ENCODE data around the gene PIK3R3. TPM values are rescaled to one million over a fixed set of nuclear protein-coding genes. Genes with fewer than 3 reads are reported as not detected.
A peak's percentile ranks its signal among the peaks of the same experiment; 100 is the strongest.

PIK3R3 gene
- total RNA-seq, 1 donor from 2014 or later: 26.9 TPM

DNA sequence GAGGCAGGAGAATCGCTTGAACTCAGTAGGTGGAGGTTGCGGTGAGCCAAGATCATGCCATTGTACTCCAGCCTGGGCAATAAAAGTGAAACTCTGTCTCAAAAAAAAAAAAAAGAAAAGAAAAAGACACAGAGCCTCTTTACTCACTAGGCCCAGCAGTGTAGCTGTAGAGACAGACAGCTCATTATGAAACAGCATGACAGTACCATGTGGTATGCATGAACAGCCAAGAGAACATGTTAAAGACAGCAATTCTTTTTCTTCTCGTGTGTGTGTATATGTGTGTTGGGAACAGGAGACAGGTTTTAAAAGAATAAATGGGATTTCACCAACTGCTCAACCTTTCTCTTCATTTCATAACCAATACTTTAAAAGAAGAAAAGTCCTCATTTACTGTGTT is 118.8 kb downstream of the PIK3R3 start:
- intact Hi-C loops (cut with DNase I): no loop called here

DNA sequence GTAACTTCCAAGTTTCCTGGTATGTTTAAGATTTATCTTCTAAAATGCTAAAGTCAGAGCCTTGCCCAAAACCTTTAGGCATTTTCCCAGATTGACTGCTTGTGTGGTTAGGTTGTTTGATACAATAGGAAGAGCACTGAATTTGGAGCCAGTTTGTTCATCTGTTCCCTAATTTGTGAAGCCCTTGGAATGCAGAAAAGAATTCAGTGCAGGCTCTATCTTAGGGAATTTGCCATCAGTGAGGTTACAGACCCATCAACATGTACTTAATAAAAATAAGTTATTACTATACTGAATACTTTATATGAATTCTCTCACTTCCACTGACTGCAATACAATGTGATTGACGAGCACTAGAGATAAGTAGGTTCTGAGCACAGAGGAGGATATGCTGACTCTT is 120.2 kb downstream of the PIK3R3 start:
- ATAC-seq (ENCODE audit: poor library complexity) (no peak), DNase-seq (no peak)
- intact Hi-C loops (cut with DNase I): no loop called here

More for the DNA sequence above, 118.8 kb downstream of the PIK3R3 start:
- DNase-seq: no peak
- ATAC-seq (ENCODE audit: poor library complexity): no peak

DNA sequence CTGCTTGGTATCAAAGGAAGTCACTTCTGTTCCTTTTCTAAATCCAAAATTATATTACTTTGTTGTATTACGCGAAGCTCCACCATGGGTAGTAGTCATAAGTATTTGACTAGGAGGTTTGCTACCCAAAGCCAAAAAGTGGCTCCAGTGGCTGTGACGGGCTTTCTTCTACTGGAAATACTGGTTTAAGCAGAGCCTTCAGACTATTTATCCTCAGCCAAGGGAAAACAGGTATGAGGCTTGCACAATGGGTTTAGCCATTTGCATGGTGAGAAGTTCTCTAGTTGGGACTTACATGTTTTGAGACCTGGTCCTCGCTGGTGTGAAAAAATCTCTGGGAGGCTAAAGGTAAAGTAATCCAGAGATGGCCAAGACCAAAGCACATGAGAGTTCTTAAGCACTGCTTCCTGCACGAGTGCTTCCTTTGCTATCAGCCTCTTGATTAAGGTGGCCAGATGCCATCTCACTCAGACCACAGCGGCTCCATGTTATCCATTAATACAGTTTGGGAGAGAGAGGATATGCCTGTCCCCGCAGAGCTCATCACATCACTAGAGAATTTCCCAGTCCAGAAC is 121.2 kb downstream of the PIK3R3 start:
- DNase-seq (no peak), ATAC-seq (ENCODE audit: poor library complexity) (no peak)
- intact Hi-C loops (cut with DNase I): no loop called here

DNA sequence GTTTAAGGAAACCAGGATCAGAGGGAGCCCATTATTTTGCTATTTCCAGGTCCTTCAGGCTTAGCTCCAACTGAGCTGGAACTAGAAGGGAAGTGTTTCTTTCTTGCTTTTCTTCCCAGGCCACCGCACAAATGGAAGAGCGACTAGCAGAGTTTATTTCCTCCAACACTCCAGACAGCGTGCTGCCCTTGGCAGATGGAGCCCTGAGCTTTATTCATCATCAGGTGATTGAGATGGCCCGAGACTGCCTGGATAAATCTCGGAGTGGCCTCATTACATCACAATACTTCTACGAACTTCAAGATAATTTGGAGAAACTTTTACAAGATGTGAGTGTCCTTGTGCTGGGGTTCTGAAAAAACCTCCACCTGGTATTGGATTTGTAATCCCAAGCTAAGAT is 121.8 kb downstream of the PIK3R3 start:
- intact Hi-C loops (cut with DNase I): no loop called here
- no peak for DNase-seq
- no peak for ATAC-seq (ENCODE audit: poor library complexity)

DNA sequence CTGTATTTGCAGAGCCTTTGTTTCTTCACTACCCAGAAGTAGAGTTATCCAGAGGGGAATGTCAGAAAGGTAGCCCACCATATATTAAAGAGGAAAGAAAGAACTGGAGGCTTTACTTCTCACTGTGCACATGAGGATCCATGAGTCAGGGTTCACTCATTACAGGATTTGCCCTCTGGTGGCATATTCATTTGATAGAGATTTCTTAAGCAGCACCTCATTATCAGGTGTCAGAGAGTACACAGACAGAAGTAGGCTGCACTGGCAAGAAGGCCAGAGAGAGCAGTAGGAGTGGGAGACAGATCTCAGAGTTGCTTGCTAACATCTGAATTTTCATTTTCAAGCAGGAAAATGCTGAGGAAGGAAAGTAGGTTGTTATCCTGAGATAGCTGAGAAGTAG is 123.8 kb downstream of the PIK3R3 start:
- intact Hi-C loops (cut with DNase I): no loop called here
- no peak for DNase-seq
- ATAC-seq (ENCODE audit: poor library complexity): peak; percentile 57

DNA sequence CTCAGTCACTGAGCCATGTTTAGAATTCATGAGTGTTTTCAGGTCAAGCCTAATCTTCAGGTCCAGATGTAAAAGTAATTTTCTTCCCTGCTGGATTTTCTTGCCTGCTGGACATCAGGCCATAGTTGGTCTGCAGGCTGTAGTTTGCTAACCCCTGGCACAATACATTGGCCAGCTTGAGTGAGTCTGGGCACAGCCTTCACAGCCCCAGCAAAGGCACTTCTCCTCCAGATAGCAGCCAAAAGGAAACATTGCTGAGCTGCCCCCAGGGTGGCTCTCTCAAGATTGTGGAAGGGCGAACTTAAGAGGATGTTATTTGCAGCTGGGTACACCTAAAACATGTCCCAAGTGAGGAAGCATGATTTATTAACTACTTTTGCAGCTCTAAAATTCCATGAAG is 126.8 kb downstream of the PIK3R3 start:
- no peak for DNase-seq
- intact Hi-C loops (cut with DNase I): no loop called here
- ATAC-seq (ENCODE audit: poor library complexity): peak; percentile 50

DNA sequence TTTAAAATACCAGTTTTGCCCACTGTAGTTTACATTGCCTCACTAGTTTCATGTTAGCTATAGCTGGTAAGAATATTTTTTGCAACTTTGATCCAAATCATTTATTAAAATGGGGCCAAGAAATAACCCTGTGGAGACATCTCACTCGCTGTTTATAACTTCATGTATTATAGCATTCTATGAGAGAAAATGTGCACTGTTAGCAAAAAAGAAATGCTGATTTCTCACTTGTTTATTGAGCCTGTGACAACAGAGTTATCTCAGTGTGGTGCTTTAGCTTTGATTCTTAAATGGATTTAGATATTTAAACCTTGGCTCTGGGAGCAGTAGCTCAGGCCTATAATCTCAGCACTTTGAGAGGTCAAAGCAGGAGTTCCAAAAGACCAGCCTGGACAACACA is 127.9 kb downstream of the PIK3R3 start:
- intact Hi-C loops (cut with DNase I): no loop called here
- no peak for DNase-seq
- no peak for ATAC-seq (ENCODE audit: poor library complexity)

DNA sequence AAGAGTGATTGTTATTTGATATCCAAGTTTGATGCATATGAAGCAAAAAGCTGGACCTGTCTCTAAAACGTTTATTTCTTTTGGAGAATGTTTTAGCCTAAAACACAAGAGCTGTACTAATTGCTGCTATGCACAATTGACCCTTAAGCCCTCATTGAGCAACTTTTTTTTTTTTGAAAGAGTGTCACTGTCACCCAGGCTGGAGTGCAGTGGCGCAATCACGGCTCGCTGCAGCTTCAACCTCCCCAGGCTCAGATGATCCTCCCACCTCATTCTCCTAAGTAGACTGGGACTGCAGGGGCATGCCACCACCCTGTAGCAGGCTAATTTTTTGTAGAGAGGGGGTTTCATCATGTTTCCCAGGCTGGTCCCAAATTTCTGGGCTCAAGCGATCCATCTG is 129.1 kb downstream of the PIK3R3 start:
- intact Hi-C loops (cut with DNase I): no loop called here
- DNase-seq (peak; percentile 47), ATAC-seq (ENCODE audit: poor library complexity) (no peak)

DNA sequence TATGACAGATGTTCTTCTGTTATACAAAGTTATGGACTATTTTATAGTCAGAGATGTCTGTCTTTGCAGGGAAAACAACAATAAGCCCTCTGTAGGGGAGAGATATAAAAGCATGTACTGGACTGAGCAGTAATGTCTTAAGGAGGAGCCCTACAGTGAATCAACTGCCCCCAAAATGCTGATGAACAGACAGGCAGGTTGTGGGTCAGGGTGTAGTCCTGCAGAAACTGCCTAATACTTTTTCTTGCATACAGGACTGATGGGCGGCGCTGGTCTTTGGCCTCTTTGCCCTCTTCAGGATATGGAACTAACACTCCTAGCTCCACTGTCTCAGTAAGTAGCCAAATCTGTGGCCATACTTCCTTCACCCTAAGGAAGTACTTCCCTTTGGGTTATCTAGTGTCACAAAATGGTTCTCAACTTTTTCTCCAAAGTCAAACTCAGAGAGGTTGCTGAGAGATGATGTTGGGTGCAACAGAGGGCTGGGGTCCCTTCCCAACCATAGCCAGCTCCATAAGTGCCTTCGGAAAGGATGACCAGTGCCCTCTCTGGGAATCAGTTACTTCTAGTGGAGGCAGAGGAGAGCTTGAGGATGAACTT is 129.8 kb downstream of the PIK3R3 start:
- DNase-seq (no peak), ATAC-seq (ENCODE audit: poor library complexity) (no peak)
- intact Hi-C loops (cut with DNase I): no loop called here

DNA sequence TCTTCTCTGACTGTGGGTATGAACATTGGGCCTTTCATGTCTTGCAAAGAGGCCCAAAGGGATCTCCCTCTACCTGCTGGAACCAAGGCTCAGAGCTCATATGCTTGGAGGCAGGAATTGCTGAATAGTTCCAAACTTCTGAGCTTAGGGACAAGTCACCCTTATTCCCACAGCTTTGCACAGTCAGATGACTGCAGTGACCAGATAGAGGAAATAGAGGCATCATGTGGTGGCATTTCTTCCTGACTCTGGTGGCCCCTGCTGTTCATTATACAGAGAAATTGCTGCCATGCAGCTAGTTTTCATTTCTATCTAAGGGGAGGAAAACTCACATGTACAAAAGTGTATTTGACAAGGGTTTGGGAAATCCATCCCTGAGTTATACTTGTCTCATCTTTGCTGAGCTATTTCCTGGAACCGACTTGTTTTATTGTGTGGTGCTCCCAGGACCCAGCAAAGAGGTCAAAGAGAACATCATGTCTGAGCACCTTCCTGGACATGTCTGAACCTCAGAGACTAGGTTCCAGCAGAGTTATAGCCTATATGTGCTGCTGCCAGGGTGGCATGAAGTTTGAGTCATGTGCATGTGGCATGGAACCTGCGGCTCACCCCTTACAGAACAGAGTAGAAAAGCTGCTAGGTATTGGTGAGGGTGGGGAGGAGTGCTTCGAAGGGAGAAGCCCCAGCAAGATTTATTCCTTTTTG is 131.2 kb downstream of the PIK3R3 start:
- intact Hi-C loops (cut with DNase I): no loop called here
- ATAC-seq (ENCODE audit: poor library complexity) (no peak), DNase-seq (no peak)

DNA sequence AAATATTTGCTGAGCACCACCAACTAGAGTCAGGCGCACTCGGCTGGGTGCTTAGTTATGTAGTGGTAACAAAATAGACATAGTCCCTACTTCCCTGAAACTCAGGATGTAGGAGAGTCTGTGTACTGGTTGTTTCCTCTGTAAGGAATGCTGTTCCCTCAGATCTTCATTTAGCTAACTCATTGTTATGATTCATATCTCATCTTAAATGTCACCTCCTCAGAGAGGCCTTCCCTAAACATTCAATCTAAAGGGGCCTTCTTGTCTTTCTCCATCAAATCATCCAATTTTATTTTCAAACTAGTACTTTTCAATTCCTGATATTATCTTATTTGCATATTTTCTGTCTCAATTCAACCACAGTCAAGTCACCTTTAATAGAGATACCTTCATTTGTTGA is 132.9 kb downstream of the PIK3R3 start:
- ATAC-seq (ENCODE audit: poor library complexity) (no peak), DNase-seq (no peak)
- intact Hi-C loops (cut with DNase I): no loop called here

DNA sequence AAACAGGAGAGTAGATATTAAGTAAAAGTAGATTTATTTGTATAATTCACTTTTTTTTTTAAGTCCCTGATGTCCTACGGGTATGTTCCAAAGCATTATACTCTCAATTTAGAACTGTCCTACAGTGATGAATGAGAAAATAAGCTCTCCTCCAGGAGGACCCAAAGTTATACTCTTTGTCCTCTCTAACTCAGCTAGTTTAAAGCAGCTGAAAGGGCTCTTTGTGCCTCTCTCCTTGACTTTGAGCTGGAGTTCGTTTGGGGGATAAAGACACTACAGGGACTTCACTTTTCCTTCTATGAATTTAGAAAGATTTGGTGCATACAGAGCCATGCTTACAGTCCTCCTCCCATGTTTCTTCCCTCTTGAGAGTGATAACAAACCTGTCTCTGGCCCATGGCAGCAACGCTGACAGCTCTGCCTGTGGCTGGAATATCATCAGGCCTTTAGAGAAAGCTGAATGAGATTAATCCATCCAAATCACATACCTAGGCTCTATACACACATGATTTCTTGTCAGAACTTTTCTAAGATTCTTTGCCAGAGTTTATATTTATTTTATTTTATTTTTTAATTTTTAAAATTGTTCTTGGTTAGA is 134.3 kb downstream of the PIK3R3 start:
- DNase-seq (no peak), ATAC-seq (ENCODE audit: poor library complexity) (peak; percentile 76)
- intact Hi-C loops (cut with DNase I): no loop called here

DNA sequence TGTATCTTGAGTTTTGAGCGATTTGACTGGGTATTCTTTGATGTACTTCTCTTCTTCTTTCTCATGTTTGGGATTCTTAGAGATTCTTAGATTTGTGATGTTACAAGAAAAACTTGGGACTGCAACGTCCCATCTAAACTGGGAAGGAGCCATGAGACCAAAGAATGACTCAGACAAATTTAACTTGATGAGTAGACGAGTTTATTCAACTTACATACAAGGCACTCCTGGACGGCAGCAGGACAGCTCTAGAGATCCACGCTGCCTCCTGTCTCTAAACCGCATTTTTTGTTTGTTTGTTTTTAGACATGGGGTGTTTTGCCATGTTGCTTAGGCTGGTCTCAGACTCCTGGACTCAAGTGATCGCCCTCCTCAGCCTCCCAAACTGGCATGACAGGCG is 137.1 kb downstream of the PIK3R3 start:
- DNase-seq (no peak), ATAC-seq (ENCODE audit: poor library complexity) (no peak)
- intact Hi-C loops (cut with DNase I): no loop called here

DNA sequence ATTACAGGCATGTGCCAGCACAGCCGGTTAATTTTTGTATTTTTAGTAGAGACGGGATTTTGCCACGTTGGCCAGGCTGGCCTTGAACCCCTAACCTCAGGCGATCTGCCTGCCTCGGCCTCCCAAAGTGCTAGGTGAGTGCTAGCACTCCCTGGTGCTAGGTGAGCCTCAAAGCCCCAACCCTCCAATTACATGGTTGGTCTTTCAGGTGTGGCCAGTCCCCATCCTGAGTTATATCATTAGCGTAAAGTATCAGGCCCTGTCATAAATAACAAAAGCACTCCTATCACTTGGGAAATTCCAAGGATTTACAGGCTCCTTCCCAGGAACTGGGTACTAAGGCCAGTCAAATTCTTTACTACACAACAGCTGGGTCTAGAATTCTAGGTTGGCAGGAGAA is 138.0 kb downstream of the PIK3R3 start:
- DNase-seq (no peak), ATAC-seq (ENCODE audit: poor library complexity) (no peak)
- intact Hi-C loops (cut with DNase I): no loop called here

Other genes with a start within 250 kb of the PIK3R3 start
- gene TSPAN1, start 42.5 kb upstream of the PIK3R3 start, total RNA-seq: 0.75 TPM
- gene P3R3URF, start 43.9 kb upstream of the PIK3R3 start, total RNA-seq: not detected
- gene POMGNT1, start 65.8 kb upstream of the PIK3R3 start, total RNA-seq: 110 TPM
- 4.8 TPM for gene LURAP1, start 70.7 kb upstream of the PIK3R3 start, total RNA-seq
- 0.48 TPM for gene RAD54L, start 115.1 kb upstream of the PIK3R3 start, total RNA-seq
- 33.6 TPM for gene LRRC41, start 171.0 kb upstream of the PIK3R3 start, total RNA-seq
- 1,143 TPM for gene UQCRH, start 171.1 kb upstream of the PIK3R3 start, total RNA-seq
- gene NSUN4, start 208.2 kb upstream of the PIK3R3 start, total RNA-seq: 15.5 TPM